Ishikawa (cell line): ENCODE measurements around the gene B4GALT2.

ENCODE experiments used
- CEBPB ChIP-seq: IDR thresholded peaks from 2 replicates; pipeline ENCODE4 v1.6.1; 2012
- CREB1 ChIP-seq: IDR thresholded peaks from 2 replicates; pipeline ENCODE4 v1.6.1; 2012; ENCODE audit warnings: low read depth
- EGR1 ChIP-seq: IDR thresholded peaks from 2 replicates; pipeline ENCODE4 v1.6.1; 2012
- EP300 ChIP-seq: IDR thresholded peaks from 2 replicates; pipeline ENCODE4 v1.6.1; 2012; ENCODE audit warnings: borderline replicate concordance
- FOXM1 ChIP-seq: IDR thresholded peaks from 2 replicates; pipeline ENCODE4 v1.6.1; 2012; ENCODE audit warnings: low read depth, borderline replicate concordance
- RAD21 ChIP-seq: IDR thresholded peaks from 2 replicates; pipeline ENCODE4 v1.6.1; 2012; ENCODE audit warnings: low read depth
- TAF1 ChIP-seq: IDR thresholded peaks from 2 replicates; pipeline ENCODE4 v1.6.1; 2012; ENCODE audit warnings: low read depth, mild to moderate bottlenecking
- TCF12 ChIP-seq: IDR thresholded peaks from 2 replicates; pipeline ENCODE4 v1.6.1; 2012; ENCODE audit warnings: low read depth
- TEAD4 ChIP-seq: IDR thresholded peaks from 2 replicates; pipeline ENCODE4 v1.6.1; 2012
- YY1 ChIP-seq: IDR thresholded peaks from 2 replicates; pipeline ENCODE4 v1.6.1; 2012; ENCODE audit warnings: low read depth
- ZBTB7A ChIP-seq: IDR thresholded peaks from 2 replicates; pipeline ENCODE4 v1.6.1; 2012; ENCODE audit warnings: low read depth
- TF ChIP-seq, protein P1 (sequence below): IDR thresholded peaks from 2 replicates; pipeline ENCODE4 v1.6.1; 2012; ENCODE audit warnings: low read depth, mild to moderate bottlenecking
- TF ChIP-seq, protein P2 (sequence below): IDR thresholded peaks from 2 replicates; pipeline ENCODE4 v1.6.1; 2012
- TF ChIP-seq, protein P3 (sequence below): IDR thresholded peaks from 2 replicates; pipeline ENCODE4 v1.6.1; 2012

DNA sequence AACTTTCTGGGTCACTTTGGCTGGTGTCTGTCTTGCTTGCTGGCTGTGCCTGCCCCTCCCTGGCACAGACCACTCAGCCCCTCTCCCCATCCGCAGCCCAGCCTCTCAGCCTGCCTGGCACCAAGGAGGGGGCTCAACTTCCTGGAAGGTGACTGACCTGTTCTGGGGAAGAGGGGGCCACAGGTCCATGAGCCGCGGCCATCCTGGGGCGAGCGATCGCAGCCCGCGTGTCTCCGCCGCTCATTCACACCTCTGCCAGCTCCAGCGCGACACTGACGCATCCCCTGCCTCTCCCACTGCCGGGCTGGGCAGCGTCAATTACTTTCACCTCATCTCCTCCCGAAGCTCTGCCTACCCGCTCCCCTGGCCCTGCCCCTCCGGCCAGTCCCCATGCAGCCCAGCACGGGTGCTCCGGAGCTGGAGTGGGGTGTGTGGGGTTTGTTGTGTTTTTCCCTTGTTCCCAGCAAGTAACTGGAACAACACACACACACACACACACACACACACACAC, 37.9 kb downstream of the B4GALT2 start:
- TF ChIP-seq, protein P1, sequence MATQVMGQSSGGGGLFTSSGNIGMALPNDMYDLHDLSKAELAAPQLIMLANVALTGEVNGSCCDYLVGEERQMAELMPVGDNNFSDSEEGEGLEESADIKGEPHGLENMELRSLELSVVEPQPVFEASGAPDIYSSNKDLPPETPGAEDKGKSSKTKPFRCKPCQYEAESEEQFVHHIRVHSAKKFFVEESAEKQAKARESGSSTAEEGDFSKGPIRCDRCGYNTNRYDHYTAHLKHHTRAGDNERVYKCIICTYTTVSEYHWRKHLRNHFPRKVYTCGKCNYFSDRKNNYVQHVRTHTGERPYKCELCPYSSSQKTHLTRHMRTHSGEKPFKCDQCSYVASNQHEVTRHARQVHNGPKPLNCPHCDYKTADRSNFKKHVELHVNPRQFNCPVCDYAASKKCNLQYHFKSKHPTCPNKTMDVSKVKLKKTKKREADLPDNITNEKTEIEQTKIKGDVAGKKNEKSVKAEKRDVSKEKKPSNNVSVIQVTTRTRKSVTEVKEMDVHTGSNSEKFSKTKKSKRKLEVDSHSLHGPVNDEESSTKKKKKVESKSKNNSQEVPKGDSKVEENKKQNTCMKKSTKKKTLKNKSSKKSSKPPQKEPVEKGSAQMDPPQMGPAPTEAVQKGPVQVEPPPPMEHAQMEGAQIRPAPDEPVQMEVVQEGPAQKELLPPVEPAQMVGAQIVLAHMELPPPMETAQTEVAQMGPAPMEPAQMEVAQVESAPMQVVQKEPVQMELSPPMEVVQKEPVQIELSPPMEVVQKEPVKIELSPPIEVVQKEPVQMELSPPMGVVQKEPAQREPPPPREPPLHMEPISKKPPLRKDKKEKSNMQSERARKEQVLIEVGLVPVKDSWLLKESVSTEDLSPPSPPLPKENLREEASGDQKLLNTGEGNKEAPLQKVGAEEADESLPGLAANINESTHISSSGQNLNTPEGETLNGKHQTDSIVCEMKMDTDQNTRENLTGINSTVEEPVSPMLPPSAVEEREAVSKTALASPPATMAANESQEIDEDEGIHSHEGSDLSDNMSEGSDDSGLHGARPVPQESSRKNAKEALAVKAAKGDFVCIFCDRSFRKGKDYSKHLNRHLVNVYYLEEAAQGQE = no peak
- TF ChIP-seq TAF1 (no peak), ZBTB7A (no peak), FOXM1 (no peak), TCF12 (no peak), EGR1 (no peak), EP300 (no peak), CEBPB (no peak), TEAD4 (no peak), CREB1 (no peak), YY1 (no peak), RAD21 (no peak)
- TF ChIP-seq, protein P2, sequence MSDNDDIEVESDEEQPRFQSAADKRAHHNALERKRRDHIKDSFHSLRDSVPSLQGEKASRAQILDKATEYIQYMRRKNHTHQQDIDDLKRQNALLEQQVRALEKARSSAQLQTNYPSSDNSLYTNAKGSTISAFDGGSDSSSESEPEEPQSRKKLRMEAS = no peak
- TF ChIP-seq, protein P3, sequence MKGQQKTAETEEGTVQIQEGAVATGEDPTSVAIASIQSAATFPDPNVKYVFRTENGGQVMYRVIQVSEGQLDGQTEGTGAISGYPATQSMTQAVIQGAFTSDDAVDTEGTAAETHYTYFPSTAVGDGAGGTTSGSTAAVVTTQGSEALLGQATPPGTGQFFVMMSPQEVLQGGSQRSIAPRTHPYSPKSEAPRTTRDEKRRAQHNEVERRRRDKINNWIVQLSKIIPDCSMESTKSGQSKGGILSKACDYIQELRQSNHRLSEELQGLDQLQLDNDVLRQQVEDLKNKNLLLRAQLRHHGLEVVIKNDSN = no peak
